Measurements from ENCODE around the gene HDDC2.

- no peak for TF ChIP-seq CTCF (IDR thresholded peaks at IDR 0.05)
- TF ChIP-seq ZNF317 (CRISPR knock-in tag; IDR thresholded peaks at IDR 0.05; ENCODE audit: borderline replicate concordance, low read depth), result no peak
- no peak for TF ChIP-seq ELF4 (CRISPR knock-in tag; IDR thresholded peaks at IDR 0.05; ENCODE audit: low read depth)
- TF ChIP-seq SP1 (CRISPR knock-in tag; conservative IDR thresholded peaks at IDR 0.05), result no peak
- TF ChIP-seq IRF2 (CRISPR knock-in tag; IDR thresholded peaks at IDR 0.05; ENCODE audit: borderline replicate concordance, low read depth), result no peak
- no peak for TF ChIP-seq KAT7 (CRISPR knock-in tag; IDR thresholded peaks at IDR 0.05; ENCODE audit: borderline replicate concordance)
- no peak for TF ChIP-seq USF2 (CRISPR knock-in tag; IDR thresholded peaks at IDR 0.05)
- no peak for TF ChIP-seq MAX (CRISPR knock-in tag; IDR thresholded peaks at IDR 0.05)
- no peak for TF ChIP-seq ZNF416 (CRISPR knock-in tag; IDR thresholded peaks at IDR 0.05)
- no peak for TF ChIP-seq GABPB1 (CRISPR knock-in tag; IDR thresholded peaks at IDR 0.05)
- no peak for TF ChIP-seq SOX15 (CRISPR knock-in tag; IDR thresholded peaks at IDR 0.05)
- no peak for TF ChIP-seq NR3C1 (CRISPR knock-in tag; conservative IDR thresholded peaks at IDR 0.05; ENCODE audit: low read depth)
Observed at GRCh38 chr6:125340175-125340835, 38.5 kb upstream of the HDDC2 start.
